Mesothelial cell of epicardium (in vitro differentiated cells): ENCODE measurements around the gene OR1K1. TPM values are rescaled to one million over a fixed set of nuclear protein-coding genes. Genes with fewer than 3 reads are reported as not detected.

Source experiments
- DNase-seq, 2 experiments: peaks; one replicate each; pipeline ENCODE4 v3.0.0; 2021; ENCODE audit warnings: low spot score in 2 of 2; ENCODE audit not compliant: unreplicated experiment in 2 of 2
- H3K27ac Mint-ChIP-seq: 2 replicates; pipeline ENCODE4 v1.8.0; 2021; ENCODE audit warnings: mixed read lengths
- H3K27me3 Mint-ChIP-seq: 2 replicates; pipeline ENCODE4 v1.8.0; 2021; ENCODE audit warnings: low read depth, mixed read lengths
- H3K36me3 Mint-ChIP-seq: 2 replicates; pipeline ENCODE4 v1.8.0; 2021; ENCODE audit warnings: mixed read lengths
- H3K4me1 Mint-ChIP-seq: 2 replicates; pipeline ENCODE4 v1.8.0; 2021; ENCODE audit warnings: mixed read lengths
- H3K4me3 Mint-ChIP-seq: 2 replicates; pipeline ENCODE4 v1.8.0; 2021; ENCODE audit warnings: mild to moderate bottlenecking, moderate library complexity, mixed read lengths
- H3K9me3 Mint-ChIP-seq: 2 replicates; pipeline ENCODE4 v1.8.0; 2021; ENCODE audit warnings: mixed read lengths
- CTCF ChIP-seq: fragments of 200-600 bp; sonication (generic); IDR thresholded peaks from one replicate; pipeline ENCODE4 v1.5.0; 2021; ENCODE audit warnings: antibody characterized with exemption; ENCODE audit not compliant: unreplicated experiment
- total RNA-seq: library from RNA; stranded (reverse); gene quantifications from 3 replicates; pipeline ENCODE4 v1.2.1, GENCODE V29; 2021

The OR1K1 gene
- total RNA-seq, 1 donor from 2014 or later: not detected

DNA sequence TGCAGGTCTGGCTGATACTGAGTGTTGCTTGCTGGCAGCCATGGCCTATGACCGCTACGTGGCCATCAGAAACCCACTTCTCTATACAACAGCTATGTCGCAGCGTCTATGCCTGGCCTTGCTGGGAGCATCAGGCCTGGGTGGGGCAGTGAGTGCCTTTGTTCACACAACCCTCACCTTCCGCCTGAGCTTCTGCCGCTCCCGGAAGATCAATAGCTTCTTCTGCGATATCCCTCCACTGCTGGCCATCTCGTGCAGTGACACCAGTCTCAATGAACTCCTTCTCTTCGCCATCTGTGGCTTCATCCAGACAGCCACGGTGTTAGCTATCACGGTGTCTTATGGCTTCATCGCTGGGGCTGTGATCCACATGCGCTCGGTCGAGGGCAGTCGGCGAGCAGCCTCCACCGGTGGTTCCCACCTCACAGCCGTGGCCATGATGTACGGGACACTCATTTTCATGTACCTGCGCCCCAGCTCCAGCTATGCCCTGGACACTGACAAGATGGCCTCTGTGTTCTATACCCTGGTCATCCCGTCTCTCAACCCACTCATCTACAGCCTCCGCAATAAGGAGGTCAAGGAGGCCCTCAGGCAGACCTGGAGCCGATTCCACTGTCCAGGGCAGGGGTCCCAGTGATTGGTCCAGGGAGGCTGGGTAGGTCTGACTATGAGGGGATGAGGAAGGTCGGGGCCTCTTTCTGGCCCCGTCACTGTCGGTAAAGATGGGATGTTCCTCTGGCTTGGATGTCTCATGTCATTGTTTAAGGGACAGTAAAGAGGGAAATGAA lies 10.5 kb upstream of the OR1K1 start:
- H3K9me3 Mint-ChIP-seq: peaks cover 44% of the 10 kb centered on the region

GRCh38 chr9:122791872-122792669 lies 7.9 kb upstream of the OR1K1 start:
- peaks cover 52% of the 10 kb centered on the region for H3K9me3 Mint-ChIP-seq
- DNase-seq: no peak
- H3K27ac Mint-ChIP-seq: no peak overlapping the region
- no peaks in the 10 kb centered on the region for H3K4me1 Mint-ChIP-seq
- H3K36me3 Mint-ChIP-seq: no peaks in the 10 kb centered on the region
- TF ChIP-seq CTCF: no peak
- H3K4me3 Mint-ChIP-seq: no peak overlapping the region
- H3K27me3 Mint-ChIP-seq: no peaks in the 10 kb centered on the region

More for the DNA sequence above, 10.5 kb upstream of the OR1K1 start:
- Mint-ChIP-seq H3K4me3 (no peak overlapping the region), H3K27me3 (no peaks in the 10 kb centered on the region), H3K27ac (no peak overlapping the region), H3K4me1 (no peaks in the 10 kb centered on the region), H3K36me3 (peaks cover 2% of the 10 kb centered on the region)
- TF ChIP-seq CTCF: no peak
- no peak for DNase-seq

GRCh38 chr9:122797316-122798063 lies 2.4 kb upstream of the OR1K1 start:
- no peak for TF ChIP-seq CTCF
- H3K4me3 Mint-ChIP-seq: no peak overlapping the region
- no peak overlapping the region for H3K27ac Mint-ChIP-seq
- H3K27me3 Mint-ChIP-seq: no peaks in the 10 kb centered on the region
- no peaks in the 10 kb centered on the region for H3K4me1 Mint-ChIP-seq
- H3K36me3 Mint-ChIP-seq: no peaks in the 10 kb centered on the region
- no peak for DNase-seq
- peaks cover 39% of the 10 kb centered on the region for H3K9me3 Mint-ChIP-seq

GRCh38 chr9:122806661-122807060 lies 6.7 kb downstream of the OR1K1 start:
- Mint-ChIP-seq H3K27me3 (no peaks in the 10 kb centered on the region), H3K27ac (no peak overlapping the region), H3K9me3 (peaks cover 21% of the 10 kb centered on the region), H3K4me1 (no peaks in the 10 kb centered on the region), H3K36me3 (no peaks in the 10 kb centered on the region), H3K4me3 (no peak overlapping the region)
- TF ChIP-seq CTCF: no peak
- DNase-seq: no peak

DNA sequence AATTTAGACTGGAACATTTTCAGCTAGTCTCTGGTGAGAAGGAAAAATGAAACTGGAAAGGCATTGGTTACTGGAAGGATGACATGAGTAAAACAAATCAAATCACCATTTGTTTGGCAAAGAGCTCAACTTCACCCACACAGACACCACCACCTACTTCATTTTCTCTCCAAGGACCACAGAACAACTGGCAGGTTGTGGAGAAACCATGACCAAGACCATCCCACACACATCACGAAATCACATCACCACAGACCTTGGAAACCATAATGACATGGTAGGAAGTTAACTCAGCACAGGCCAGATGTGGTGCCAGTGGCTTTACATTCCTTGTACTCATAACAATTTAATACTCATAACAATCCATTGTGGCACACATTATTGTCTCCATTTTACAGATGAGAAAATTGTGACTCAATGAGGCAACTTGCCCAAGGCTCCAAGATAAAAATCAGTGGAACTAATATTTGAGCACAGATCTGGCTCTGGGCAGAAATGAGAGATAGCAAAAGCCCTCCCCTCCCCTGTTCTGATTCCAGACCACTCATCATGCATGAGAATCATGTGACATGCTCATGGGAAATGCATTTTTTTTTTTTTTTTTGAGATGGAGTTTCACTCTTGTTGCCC lies 7.5 kb downstream of the OR1K1 start:
- Mint-ChIP-seq H3K9me3 (peaks cover 18% of the 10 kb centered on the region), H3K27me3 (no peaks in the 10 kb centered on the region), H3K4me3 (no peak overlapping the region), H3K4me1 (no peaks in the 10 kb centered on the region), H3K27ac (no peak overlapping the region), H3K36me3 (no peaks in the 10 kb centered on the region)
- DNase-seq: no peak
- no peak for TF ChIP-seq CTCF
